Upper lobe of left lung (tissue), 6 donors: Measurements from ENCODE around the gene HBD. TPM values are rescaled to one million over a fixed set of nuclear protein-coding genes. Genes with fewer than 3 reads are reported as not detected.

ENCODE experiments used
- ATAC-seq, 2 donors: fragments of 200-7000 bp; cut with Tn5 transposase; one replicate each; pipeline ENCODE4 v1.9.1; 2022; ENCODE audit warnings: mild to moderate bottlenecking in 2 of 2, moderate library complexity in 2 of 2; ENCODE audit not compliant: low FRiP score in 2 of 2
- DNase-seq, 2 donors: peaks; one replicate each; pipeline ENCODE4 v3.0.0-alpha.2; 2019 to 2020
- H3K27ac ChIP-seq, 4 donors: fragments of 200-600 bp; sonication (generic); one replicate each; pipeline ENCODE4 v1.5.1; 2016 to 2019
- H3K27me3 ChIP-seq, 4 donors: fragments of 200-600 bp; sonication (generic); one replicate each; pipeline ENCODE4 v1.5.1; 2017 to 2019
- H3K36me3 ChIP-seq, 4 donors: fragments of 200-600 bp; sonication (generic); one replicate each; pipeline ENCODE4 v1.5.1; 2016 to 2019
- H3K4me1 ChIP-seq, 4 donors: fragments of 200-600 bp; sonication (generic); one replicate each; pipeline ENCODE4 v1.5.1; 2018 to 2019
- H3K4me3 ChIP-seq, 4 donors: fragments of 200-600 bp; sonication (generic); one replicate each; pipeline ENCODE4 v1.5.1; 2017 to 2019; ENCODE audit warnings: mild to moderate bottlenecking in 2 of 4, moderate library complexity in 1 of 4
- H3K9me3 ChIP-seq, 4 donors: fragments of 200-600 bp; sonication (generic); one replicate each; pipeline ENCODE4 v1.5.1; 2018 to 2019
- EP300 ChIP-seq, 4 donors: sonication (generic); formaldehyde crosslinking; IDR thresholded peaks; one replicate each; pipeline ENCODE4 v1.5.1; 2017; ENCODE audit warnings: antibody characterized with exemption in 4 of 4, control low read depth in 2 of 4
- POLR2A ChIP-seq, 4 donors: fragments of 450-650 bp; IDR thresholded peaks; one replicate each; pipeline ENCODE4 v1.5.1; 2016 to 2017; ENCODE audit warnings: antibody characterized with exemption in 4 of 4, mild to moderate bottlenecking in 2 of 4
- POLR2AphosphoS5 ChIP-seq, 2 donors: sonication (generic); formaldehyde crosslinking; IDR thresholded peaks; one replicate each; pipeline ENCODE4 v1.5.1; 2017; ENCODE audit warnings: antibody characterized with exemption in 2 of 2
- WGBS, 2 donors: methylation state at CpG; one replicate each; pipeline ENCODE4 v1.1.5; 2017 to 2018; 5-methylcytosine and 5-hydroxymethylcytosine counted together
- total RNA-seq, 6 donors: library from RNA; depleted of rRNA in 4 of 6; stranded (reverse); fragments of >200 nt in 4 of 6; gene quantifications; one replicate each; pipeline versions ENCODE4 v1.1.0 to v1.2.1, GENCODE V29; 2016 to 2021
- TF ChIP-seq, protein P1 (sequence below), 6 experiments: fragments of 450-650 bp in 4 of 6; fragments of 200-600 bp in 2 of 6; sonication (generic) in 2 of 6; IDR thresholded peaks; one replicate each; pipeline ENCODE4 v1.5.1; 2016 to 2019; ENCODE audit warnings: antibody characterized with exemption in 6 of 6
- donor health status: DM: no; HTN: no; CAD: no; lungs with moderate emphysema.
- donor health status: DM: no; HTN: yes; CAD: no; lungs with severe emphysema.

The HBD gene
- total RNA-seq, 6 donors from 2014 or later, result 7.2 TPM; not detected in 5

GRCh38 chr11:5242208-5242607 is 7.9 kb upstream of the HBD start:
- 62 to 77% methylated on average over 2 of the region's 2 CpGs for WGBS, 2 donors
- Histone ChIP-seq H3K9me3 (no peaks in the 10 kb centered on the region), H3K36me3 (no peaks in the 10 kb centered on the region), H3K4me1 (no peaks in the 10 kb centered on the region), H3K27me3 (no peaks in the 10 kb centered on the region), H3K4me3 (no peak overlapping the region), H3K27ac (no peak overlapping the region)
- TF ChIP-seq POLR2AphosphoS5 (IDR thresholded peaks at IDR 0.05), result no peak
- no peak for TF ChIP-seq EP300 (IDR thresholded peaks at IDR 0.05)
- TF ChIP-seq POLR2A (IDR thresholded peaks at IDR 0.05), result no peak
- TF ChIP-seq, protein P1, sequence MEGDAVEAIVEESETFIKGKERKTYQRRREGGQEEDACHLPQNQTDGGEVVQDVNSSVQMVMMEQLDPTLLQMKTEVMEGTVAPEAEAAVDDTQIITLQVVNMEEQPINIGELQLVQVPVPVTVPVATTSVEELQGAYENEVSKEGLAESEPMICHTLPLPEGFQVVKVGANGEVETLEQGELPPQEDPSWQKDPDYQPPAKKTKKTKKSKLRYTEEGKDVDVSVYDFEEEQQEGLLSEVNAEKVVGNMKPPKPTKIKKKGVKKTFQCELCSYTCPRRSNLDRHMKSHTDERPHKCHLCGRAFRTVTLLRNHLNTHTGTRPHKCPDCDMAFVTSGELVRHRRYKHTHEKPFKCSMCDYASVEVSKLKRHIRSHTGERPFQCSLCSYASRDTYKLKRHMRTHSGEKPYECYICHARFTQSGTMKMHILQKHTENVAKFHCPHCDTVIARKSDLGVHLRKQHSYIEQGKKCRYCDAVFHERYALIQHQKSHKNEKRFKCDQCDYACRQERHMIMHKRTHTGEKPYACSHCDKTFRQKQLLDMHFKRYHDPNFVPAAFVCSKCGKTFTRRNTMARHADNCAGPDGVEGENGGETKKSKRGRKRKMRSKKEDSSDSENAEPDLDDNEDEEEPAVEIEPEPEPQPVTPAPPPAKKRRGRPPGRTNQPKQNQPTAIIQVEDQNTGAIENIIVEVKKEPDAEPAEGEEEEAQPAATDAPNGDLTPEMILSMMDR (IDR thresholded peaks at IDR 0.05), result no peak
- ATAC-seq, result no peak
- no peak for DNase-seq

DNA sequence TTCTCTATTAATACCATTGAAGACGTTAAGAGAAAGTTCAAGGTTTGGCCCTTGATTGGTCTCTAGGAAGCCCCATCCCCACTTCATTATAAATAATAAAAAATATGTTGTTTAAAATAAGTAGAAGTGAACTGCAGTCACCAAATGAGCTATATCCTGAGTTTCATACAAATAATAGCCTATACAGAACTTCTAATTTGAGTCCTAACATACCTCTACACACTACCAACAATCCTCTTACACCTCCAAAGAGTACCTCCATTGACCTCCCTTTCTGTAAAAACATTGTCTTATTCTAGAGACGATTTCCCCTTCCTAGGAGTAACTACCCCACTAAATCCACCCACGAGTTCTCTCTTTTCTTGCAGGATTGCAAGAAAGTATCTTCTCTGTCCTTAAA is 7.2 kb upstream of the HBD start:
- H3K36me3 ChIP-seq, result no peaks in the 10 kb centered on the region
- H3K27me3 ChIP-seq, result no peaks in the 10 kb centered on the region
- no peaks in the 10 kb centered on the region for H3K4me1 ChIP-seq
- no peak overlapping the region for H3K27ac ChIP-seq
- ATAC-seq (no peak), DNase-seq (no peak)
- TF ChIP-seq, protein P1 (IDR thresholded peaks at IDR 0.05), result no peak
- TF ChIP-seq POLR2AphosphoS5 (IDR thresholded peaks at IDR 0.05) (no peak), EP300 (IDR thresholded peaks at IDR 0.05) (no peak), POLR2A (IDR thresholded peaks at IDR 0.05) (no peak)
- 71 to 72% methylated on average over 3 of the region's 3 CpGs for WGBS, 2 donors
- no peaks in the 10 kb centered on the region for H3K9me3 ChIP-seq
- H3K4me3 ChIP-seq, result no peak overlapping the region

- Histone ChIP-seq H3K27me3 (no peaks in the 10 kb centered on the region), H3K27ac (no peak overlapping the region), H3K36me3 (no peaks in the 10 kb centered on the region), H3K4me1 (no peaks in the 10 kb centered on the region), H3K9me3 (no peaks in the 10 kb centered on the region), H3K4me3 (no peak overlapping the region)
- ATAC-seq, result no peak
- DNase-seq, result no peak
- TF ChIP-seq EP300 (IDR thresholded peaks at IDR 0.05) (no peak), POLR2A (IDR thresholded peaks at IDR 0.05) (no peak), POLR2AphosphoS5 (IDR thresholded peaks at IDR 0.05) (no peak)
- TF ChIP-seq, protein P1 (IDR thresholded peaks at IDR 0.05), result no peak
- 46 to 66% methylated on average over 2 of the region's 2 CpGs for WGBS, 2 donors
Measured at GRCh38 chr11:5240458-5240857, 6.2 kb upstream of the HBD start.

DNA sequence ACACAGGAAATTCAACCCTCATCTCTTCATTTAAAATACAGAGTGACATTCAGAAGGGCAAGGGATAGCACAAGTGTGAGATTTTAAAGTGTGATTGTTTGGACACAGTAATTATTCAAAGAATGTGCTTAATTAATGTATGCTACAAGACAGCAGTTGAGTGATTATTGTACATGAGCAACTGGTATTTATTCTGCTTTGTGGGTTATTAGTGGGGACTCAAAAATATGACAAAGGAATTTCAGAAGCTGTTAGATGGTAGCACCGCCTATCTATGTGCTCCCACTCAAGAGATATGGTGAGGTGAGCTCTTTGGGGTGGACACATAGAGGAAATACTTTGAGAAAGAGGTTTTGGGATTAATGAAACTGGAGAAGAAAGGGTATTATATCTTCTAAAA is 5.8 kb upstream of the HBD start:
- Histone ChIP-seq H3K27me3 (no peaks in the 10 kb centered on the region), H3K4me3 (no peak overlapping the region), H3K27ac (no peak overlapping the region), H3K36me3 (no peaks in the 10 kb centered on the region), H3K4me1 (no peaks in the 10 kb centered on the region), H3K9me3 (no peaks in the 10 kb centered on the region)
- ATAC-seq (no peak), DNase-seq (no peak)
- TF ChIP-seq, protein P1 (IDR thresholded peaks at IDR 0.05), result no peak
- TF ChIP-seq POLR2AphosphoS5 (IDR thresholded peaks at IDR 0.05) (no peak), EP300 (IDR thresholded peaks at IDR 0.05) (no peak), POLR2A (IDR thresholded peaks at IDR 0.05) (no peak)
- 79 to 96% methylated on average over 1 of the region's 1 CpG for WGBS, 2 donors

DNA sequence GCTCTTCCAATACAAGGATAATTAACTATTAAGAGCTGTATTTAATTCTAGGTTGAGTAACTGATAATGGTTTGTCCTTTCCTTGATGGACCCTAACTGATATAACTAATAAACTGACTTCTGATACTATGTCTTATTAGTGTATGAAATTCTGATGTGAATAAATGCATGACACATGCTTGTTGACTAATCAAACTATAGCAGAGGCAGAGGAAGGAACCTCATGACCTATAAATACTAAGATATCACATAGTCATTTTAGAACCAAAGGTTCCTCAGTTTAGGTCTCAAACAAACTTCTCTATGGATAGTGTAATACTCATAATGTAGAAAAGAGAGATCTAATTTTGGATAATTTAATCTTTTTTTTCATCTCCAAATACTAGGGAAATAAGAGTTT is 4.8 kb upstream of the HBD start:
- Histone ChIP-seq H3K27ac (no peak overlapping the region), H3K27me3 (no peaks in the 10 kb centered on the region), H3K36me3 (no peaks in the 10 kb centered on the region), H3K4me1 (no peaks in the 10 kb centered on the region), H3K9me3 (no peaks in the 10 kb centered on the region), H3K4me3 (no peak overlapping the region)
- DNase-seq (no peak), ATAC-seq (no peak)
- TF ChIP-seq, protein P1 (IDR thresholded peaks at IDR 0.05), result no peak
- TF ChIP-seq POLR2AphosphoS5 (IDR thresholded peaks at IDR 0.05) (no peak), EP300 (IDR thresholded peaks at IDR 0.05) (no peak)
